Progenitor cell of endocrine pancreas (in vitro differentiated cells): ENCODE results near the gene THOC6. TPM values are rescaled to one million over a fixed set of nuclear protein-coding genes. Genes with fewer than 3 reads are reported as not detected.

Experiments
- DNase-seq: peaks from one replicate; pipeline ENCODE4 v3.0.0; 2021; ENCODE audit warnings: low spot score; ENCODE audit not compliant: unreplicated experiment
- H3K27ac Mint-ChIP-seq: 2 replicates; pipeline ENCODE4 v1.8.0; 2021; ENCODE audit warnings: mild to moderate bottlenecking, moderate library complexity, mixed read lengths
- H3K27me3 Mint-ChIP-seq: 2 replicates; pipeline ENCODE4 v1.8.0; 2021; ENCODE audit warnings: mixed read lengths
- H3K36me3 Mint-ChIP-seq: 2 replicates; pipeline ENCODE4 v1.8.0; 2022; ENCODE audit warnings: mixed read lengths; ENCODE audit not compliant: insufficient read depth
- H3K4me1 Mint-ChIP-seq: 2 replicates; pipeline ENCODE4 v1.8.0; 2021; ENCODE audit warnings: low read depth, mixed read lengths
- H3K4me3 Mint-ChIP-seq: 2 replicates; pipeline ENCODE4 v1.8.0; 2021; ENCODE audit warnings: low read depth, mild to moderate bottlenecking, moderate library complexity, mixed read lengths
- H3K9me3 Mint-ChIP-seq: 2 replicates; pipeline ENCODE4 v1.8.0; 2021; ENCODE audit warnings: low read depth, mixed read lengths
- CTCF ChIP-seq: fragments of 200-600 bp; sonication (generic); IDR thresholded peaks from one replicate; pipeline ENCODE4 v1.5.0; 2021; ENCODE audit warnings: antibody characterized with exemption, mild to moderate bottlenecking; ENCODE audit not compliant: unreplicated experiment
- total RNA-seq: library from RNA; stranded (reverse); gene quantifications from 2 replicates; pipeline ENCODE4 v1.2.1, GENCODE V29; 2021

Gene THOC6
- total RNA-seq, 1 donor from 2014 or later = 47.4 TPM

GRCh38 chr16:3044708-3045107, 20.9 kb downstream of the THOC6 start:
- H3K27ac Mint-ChIP-seq = no peak overlapping the region
- peaks cover 2% of the 10 kb centered on the region for H3K4me1 Mint-ChIP-seq
- TF ChIP-seq CTCF = no peak
- DNase-seq = no peak
- H3K4me3 Mint-ChIP-seq = no peak overlapping the region
- no peaks in the 10 kb centered on the region for H3K9me3 Mint-ChIP-seq
- H3K27me3 Mint-ChIP-seq = peaks cover 67% of the 10 kb centered on the region
- H3K36me3 Mint-ChIP-seq = no peaks in the 10 kb centered on the region

GRCh38 chr16:3045758-3046640, 22.2 kb downstream of the THOC6 start, which contains the start of gene MMP25:
TSS of gene MMP25 (plus strand) at chr16:3046561. CDS start at chr16:3046918, 357 bp downstream.
- no peak for DNase-seq
- H3K27me3 Mint-ChIP-seq = peaks cover 70% of the 10 kb centered on the region
- TF ChIP-seq CTCF = no peak

GRCh38 chr16:3046641-3047386, 23.0 kb downstream of the THOC6 start:
- TF ChIP-seq CTCF = no peak
- Mint-ChIP-seq H3K4me1 (peaks cover 9% of the 10 kb centered on the region), H3K36me3 (no peaks in the 10 kb centered on the region), H3K27me3 (peaks cover 68% of the 10 kb centered on the region), H3K4me3 (no peak overlapping the region), H3K9me3 (no peaks in the 10 kb centered on the region), H3K27ac (no peak overlapping the region)
- DNase-seq = no peak

More at GRCh38 chr16:3045758-3046640, 22.2 kb downstream of the THOC6 start, which contains the start of gene MMP25:
- Mint-ChIP-seq H3K9me3 (no peaks in the 10 kb centered on the region), H3K4me3 (peak within 1 kb of the TSS; percentile 62), H3K27ac (no peak within 1 kb of the TSS), H3K4me1 (peaks cover 5% of the 10 kb centered on the region), H3K36me3 (no peaks in the 10 kb centered on the region)

- H3K36me3 Mint-ChIP-seq = peaks cover 2% of the 10 kb centered on the region
- no peak for TF ChIP-seq CTCF
- H3K27ac Mint-ChIP-seq = no peak overlapping the region
- peaks cover 9% of the 10 kb centered on the region for H3K4me1 Mint-ChIP-seq
- peaks cover 72% of the 10 kb centered on the region for H3K27me3 Mint-ChIP-seq
- no peak overlapping the region for H3K4me3 Mint-ChIP-seq
- DNase-seq = no peak
- no peaks in the 10 kb centered on the region for H3K9me3 Mint-ChIP-seq
These were observed 23.5 kb downstream of the THOC6 start for GRCh38 chr16:3047387-3047720.

- no peak for DNase-seq
- Mint-ChIP-seq H3K36me3 (peaks cover 11% of the 10 kb centered on the region), H3K9me3 (no peaks in the 10 kb centered on the region), H3K27ac (no peak overlapping the region), H3K4me1 (peaks cover 9% of the 10 kb centered on the region), H3K4me3 (no peak overlapping the region), H3K27me3 (peaks cover 54% of the 10 kb centered on the region)
- no peak for TF ChIP-seq CTCF
These were observed 26.2 kb downstream of the THOC6 start for GRCh38 chr16:3049921-3050481.
